GM19324 (cell line): Measurements from ENCODE around the gene FOXP2.

Source experiments
- ATAC-seq: cut with Tn5 transposase; IDR thresholded peaks from one replicate; pipeline ENCODE4 v1.9.1; 2021; ENCODE audit warnings: mild to moderate bottlenecking, moderate library complexity; ENCODE audit not compliant: unreplicated experiment, low FRiP score

FOXP2 gene

GRCh38 chr7:114700247-114700928 is 285.8 kb downstream of the FOXP2 start:
- ATAC-seq = no peak

DNA sequence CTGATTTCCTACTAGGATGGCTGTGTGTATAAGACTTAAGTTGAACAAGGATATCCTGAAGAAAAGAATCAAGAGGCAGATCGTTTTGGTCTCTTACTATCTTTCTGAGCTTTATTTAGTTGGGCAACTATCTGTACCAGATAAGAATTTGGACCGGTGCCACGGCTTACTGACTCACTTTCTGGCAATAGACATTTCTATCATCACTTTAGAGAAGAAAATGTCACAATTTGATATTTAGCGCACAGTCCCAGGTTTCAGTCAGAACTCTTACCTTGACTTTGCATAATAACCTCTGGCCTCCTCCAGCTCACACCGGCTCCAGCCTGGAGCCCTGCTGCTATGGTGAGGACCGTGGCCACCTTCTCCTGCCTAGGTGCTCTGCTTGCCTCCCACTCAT is 289.1 kb downstream of the FOXP2 start:
- ATAC-seq = no peak

- no peak for ATAC-seq
These were observed 294.0 kb downstream of the FOXP2 start for GRCh38 chr7:114708646-114709045.

- ATAC-seq = no peak
These were observed 295.9 kb downstream of the FOXP2 start for GRCh38 chr7:114710499-114710898.

DNA sequence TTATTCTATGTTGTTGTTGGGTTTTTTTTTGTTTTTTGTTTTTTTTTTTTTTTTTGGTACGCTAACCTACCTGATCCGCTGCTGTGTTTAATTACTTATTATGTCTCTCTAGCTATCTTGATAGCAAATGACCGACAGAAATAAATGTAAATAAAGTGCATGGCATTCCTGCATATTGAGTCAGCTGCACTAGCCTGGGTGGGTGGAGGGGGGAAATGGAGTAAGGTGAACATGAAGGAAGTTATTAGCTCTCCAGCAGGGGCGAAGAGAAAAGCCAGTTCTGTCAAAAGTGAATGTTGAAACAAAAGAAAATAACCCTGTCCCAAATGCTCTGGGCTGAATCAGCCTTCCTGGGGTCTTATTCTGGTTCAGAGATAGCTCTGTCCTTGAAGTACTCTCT is 296.6 kb downstream of the FOXP2 start:
- ATAC-seq = no peak

- ATAC-seq = no peak
These were observed 301.3 kb downstream of the FOXP2 start for GRCh38 chr7:114715907-114716306.

DNA sequence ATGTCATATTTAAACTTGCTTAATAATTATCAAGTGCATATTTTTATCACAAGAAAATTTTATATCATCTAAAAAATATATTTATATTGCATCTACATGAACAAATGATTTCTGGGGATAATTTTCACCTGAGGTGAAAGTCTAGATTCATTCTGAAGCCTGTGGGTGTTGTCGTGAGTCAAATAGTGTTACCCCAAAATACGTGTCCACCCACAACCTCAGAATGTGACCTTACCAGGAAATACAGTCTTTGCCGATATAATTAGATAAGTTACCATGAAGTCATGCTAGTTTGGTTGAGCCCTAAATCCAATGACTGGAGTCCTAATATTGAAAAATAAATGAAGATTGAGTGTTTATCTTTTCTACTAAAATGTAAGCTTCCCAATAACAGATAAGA is 304.2 kb downstream of the FOXP2 start:
- ATAC-seq = no peak

DNA sequence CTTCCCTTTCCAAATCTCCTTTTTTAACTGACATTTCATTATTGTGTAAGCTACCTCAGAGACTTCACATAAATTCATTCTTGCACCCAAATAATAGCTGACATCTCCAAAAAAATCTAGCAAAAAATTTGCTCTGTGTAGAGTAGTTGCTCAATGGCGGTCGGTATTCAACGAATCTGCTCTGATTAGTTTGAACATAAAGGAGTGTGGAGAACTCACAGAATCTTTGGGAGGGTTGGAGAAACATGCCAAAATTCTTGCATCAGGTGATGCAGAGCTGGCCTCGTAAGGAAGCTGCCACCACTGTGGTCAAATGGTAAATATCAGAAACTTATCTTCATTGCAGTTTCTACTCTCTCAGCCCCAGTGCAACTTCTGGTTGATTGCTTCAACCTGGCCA is 306.1 kb downstream of the FOXP2 start:
- no peak for ATAC-seq

GRCh38 chr7:114722562-114722961 is 307.9 kb downstream of the FOXP2 start:
- no peak for ATAC-seq

DNA sequence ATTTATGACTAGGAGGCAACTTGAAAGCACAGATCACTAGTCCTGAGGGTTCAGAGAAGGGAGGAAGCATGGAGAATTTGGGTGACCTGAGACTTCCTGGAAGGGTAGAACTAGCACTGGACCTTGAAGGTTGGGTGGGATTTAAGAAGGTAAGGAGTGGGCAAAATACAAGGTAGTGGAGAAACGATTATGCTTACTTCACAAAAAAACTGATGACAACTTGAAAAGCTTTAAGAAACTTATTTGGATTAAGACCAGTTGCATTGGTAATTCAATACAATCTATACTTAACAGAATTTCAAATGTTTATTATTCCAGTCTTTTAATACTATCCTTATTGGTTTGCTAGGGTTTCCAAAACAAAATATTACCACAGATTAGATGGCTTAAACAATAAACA is 308.7 kb downstream of the FOXP2 start:
- ATAC-seq = no peak

- ATAC-seq = no peak
These were observed 325.5 kb downstream of the FOXP2 start for GRCh38 chr7:114740095-114740494.

GRCh38 chr7:114740941-114741340 is 326.3 kb downstream of the FOXP2 start:
- ATAC-seq = no peak

- ATAC-seq = no peak
These were observed 327.3 kb downstream of the FOXP2 start for GRCh38 chr7:114741911-114742310.
